ENCODE data around the gene ADH4.
"Not testable (repeated sequence)": the region's sequence is repeated elsewhere in the genome, so short reads cannot be mapped to it uniquely, and the experiment has no call there.

Gene ADH4

GRCh38 chr4:99088023-99088449 lies 56.1 kb downstream of the ADH4 start:
- peak; percentile 47 for ATAC-seq (ENCODE audit: low read depth)
- H3K4me1 ChIP-seq (ENCODE audit: insufficient read depth, poor library complexity, severe bottlenecking): peaks cover 25% of the 10 kb centered on the region
- H3K36me3 ChIP-seq (ENCODE audit: low read depth): peaks cover 31% of the 10 kb centered on the region
- peak overlapping the region; percentile 48 for H3K4me3 ChIP-seq (ENCODE audit: severe bottlenecking)
- TF ChIP-seq, protein P1, sequence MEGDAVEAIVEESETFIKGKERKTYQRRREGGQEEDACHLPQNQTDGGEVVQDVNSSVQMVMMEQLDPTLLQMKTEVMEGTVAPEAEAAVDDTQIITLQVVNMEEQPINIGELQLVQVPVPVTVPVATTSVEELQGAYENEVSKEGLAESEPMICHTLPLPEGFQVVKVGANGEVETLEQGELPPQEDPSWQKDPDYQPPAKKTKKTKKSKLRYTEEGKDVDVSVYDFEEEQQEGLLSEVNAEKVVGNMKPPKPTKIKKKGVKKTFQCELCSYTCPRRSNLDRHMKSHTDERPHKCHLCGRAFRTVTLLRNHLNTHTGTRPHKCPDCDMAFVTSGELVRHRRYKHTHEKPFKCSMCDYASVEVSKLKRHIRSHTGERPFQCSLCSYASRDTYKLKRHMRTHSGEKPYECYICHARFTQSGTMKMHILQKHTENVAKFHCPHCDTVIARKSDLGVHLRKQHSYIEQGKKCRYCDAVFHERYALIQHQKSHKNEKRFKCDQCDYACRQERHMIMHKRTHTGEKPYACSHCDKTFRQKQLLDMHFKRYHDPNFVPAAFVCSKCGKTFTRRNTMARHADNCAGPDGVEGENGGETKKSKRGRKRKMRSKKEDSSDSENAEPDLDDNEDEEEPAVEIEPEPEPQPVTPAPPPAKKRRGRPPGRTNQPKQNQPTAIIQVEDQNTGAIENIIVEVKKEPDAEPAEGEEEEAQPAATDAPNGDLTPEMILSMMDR (IDR thresholded peaks at IDR 0.05; ENCODE audit: poor library complexity, severe bottlenecking): no peak
- no peak for DNase-seq (ENCODE audit: low spot score)
- H3K9me3 ChIP-seq (ENCODE audit: severe bottlenecking): peaks cover 3% of the 10 kb centered on the region
- H3K27me3 ChIP-seq (ENCODE audit: insufficient read depth, poor library complexity, severe bottlenecking): no peaks in the 10 kb centered on the region
- peak overlapping the region; percentile 78 for H3K27ac ChIP-seq (ENCODE audit: poor library complexity, severe bottlenecking)

DNA sequence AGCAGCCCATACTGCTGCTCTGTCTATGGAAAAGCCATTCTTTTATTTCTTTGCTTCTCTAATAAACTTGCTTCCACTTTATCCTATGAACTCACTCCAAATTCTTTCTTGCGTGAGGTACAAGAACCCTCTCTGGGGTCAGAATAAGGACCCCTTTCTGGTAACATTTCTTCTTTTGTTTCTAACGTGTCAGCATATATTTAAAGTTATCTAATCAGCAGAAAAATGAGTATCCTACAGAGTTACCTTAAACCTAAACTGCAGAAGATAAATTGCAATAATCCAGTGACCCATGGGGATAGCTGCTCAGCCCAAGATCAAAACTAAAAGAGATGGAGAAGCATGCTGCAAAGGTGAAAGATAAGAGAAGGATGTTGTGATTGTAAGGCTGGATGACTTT lies 59.5 kb downstream of the ADH4 start:
- DNase-seq (ENCODE audit: low spot score) (no peak), ATAC-seq (ENCODE audit: low read depth) (no peak)
- H3K36me3 ChIP-seq (ENCODE audit: low read depth): peaks cover 66% of the 10 kb centered on the region
- no peaks in the 10 kb centered on the region for H3K4me1 ChIP-seq (ENCODE audit: insufficient read depth, poor library complexity, severe bottlenecking)
- H3K9me3 ChIP-seq (ENCODE audit: severe bottlenecking): no peaks in the 10 kb centered on the region
- H3K4me3 ChIP-seq (ENCODE audit: severe bottlenecking): no peak overlapping the region
- H3K27ac ChIP-seq (ENCODE audit: poor library complexity, severe bottlenecking): no peak overlapping the region
- H3K27me3 ChIP-seq (ENCODE audit: insufficient read depth, poor library complexity, severe bottlenecking): no peaks in the 10 kb centered on the region
- TF ChIP-seq, protein P1 (IDR thresholded peaks at IDR 0.05; ENCODE audit: poor library complexity, severe bottlenecking): no peak

DNA sequence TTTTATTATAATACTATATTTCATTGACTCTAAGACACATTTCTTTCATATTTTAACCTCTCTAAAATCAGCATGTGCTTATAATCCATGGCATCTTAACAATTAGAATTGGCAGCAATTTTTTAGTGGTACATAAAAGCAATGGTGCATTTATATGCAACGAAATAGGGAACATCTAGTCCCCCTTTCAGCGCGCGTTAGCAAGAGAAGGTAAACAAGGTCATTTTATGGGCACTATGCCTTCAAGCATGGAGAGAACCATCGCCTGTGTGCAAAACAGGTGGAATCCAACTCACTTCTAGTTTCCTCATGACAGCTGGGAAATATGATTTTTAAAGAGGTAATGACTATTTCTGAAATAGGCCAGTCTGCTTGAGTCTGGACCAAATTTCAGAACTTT lies 61.9 kb downstream of the ADH4 start:
- no peak for ATAC-seq (ENCODE audit: low read depth)
- Histone ChIP-seq H3K9me3 (ENCODE audit: severe bottlenecking) (no peaks in the 10 kb centered on the region), H3K4me1 (ENCODE audit: insufficient read depth, poor library complexity, severe bottlenecking) (no peaks in the 10 kb centered on the region), H3K36me3 (ENCODE audit: low read depth) (peaks cover 90% of the 10 kb centered on the region), H3K27ac (ENCODE audit: poor library complexity, severe bottlenecking) (no peak overlapping the region), H3K27me3 (ENCODE audit: insufficient read depth, poor library complexity, severe bottlenecking) (no peaks in the 10 kb centered on the region), H3K4me3 (ENCODE audit: severe bottlenecking) (no peak overlapping the region)
- no peak for DNase-seq (ENCODE audit: low spot score)
- TF ChIP-seq, protein P1 (IDR thresholded peaks at IDR 0.05; ENCODE audit: poor library complexity, severe bottlenecking): no peak

DNA sequence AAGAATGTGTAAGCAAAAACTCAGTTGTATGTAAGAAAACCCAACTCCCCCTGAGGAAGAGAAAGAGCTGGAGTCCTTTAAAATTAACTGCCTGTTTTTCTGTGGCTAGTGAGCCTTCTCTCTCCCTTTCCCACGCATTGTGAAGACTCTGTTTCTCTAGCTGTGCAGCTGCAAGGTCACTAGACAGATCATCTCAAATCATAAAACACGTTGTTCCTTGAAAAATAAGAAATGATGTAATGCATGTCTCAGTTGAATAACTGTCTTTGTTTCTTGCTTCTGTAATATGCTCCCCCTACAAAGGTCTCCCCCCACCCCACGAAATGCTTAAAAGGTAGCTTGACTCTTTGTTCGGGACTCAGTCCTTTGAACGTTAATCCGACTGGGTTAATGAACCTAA lies 63.2 kb downstream of the ADH4 start:
- not testable (repeated sequence) for DNase-seq (ENCODE audit: low spot score); H3K27me3 ChIP-seq (ENCODE audit: insufficient read depth, poor library complexity, severe bottlenecking); H3K27ac ChIP-seq (ENCODE audit: poor library complexity, severe bottlenecking); H3K4me3 ChIP-seq (ENCODE audit: severe bottlenecking); H3K9me3 ChIP-seq (ENCODE audit: severe bottlenecking); H3K4me1 ChIP-seq (ENCODE audit: insufficient read depth, poor library complexity, severe bottlenecking); ATAC-seq (ENCODE audit: low read depth)
- H3K36me3 ChIP-seq (ENCODE audit: low read depth): peaks cover 98% of the 10 kb centered on the region

DNA sequence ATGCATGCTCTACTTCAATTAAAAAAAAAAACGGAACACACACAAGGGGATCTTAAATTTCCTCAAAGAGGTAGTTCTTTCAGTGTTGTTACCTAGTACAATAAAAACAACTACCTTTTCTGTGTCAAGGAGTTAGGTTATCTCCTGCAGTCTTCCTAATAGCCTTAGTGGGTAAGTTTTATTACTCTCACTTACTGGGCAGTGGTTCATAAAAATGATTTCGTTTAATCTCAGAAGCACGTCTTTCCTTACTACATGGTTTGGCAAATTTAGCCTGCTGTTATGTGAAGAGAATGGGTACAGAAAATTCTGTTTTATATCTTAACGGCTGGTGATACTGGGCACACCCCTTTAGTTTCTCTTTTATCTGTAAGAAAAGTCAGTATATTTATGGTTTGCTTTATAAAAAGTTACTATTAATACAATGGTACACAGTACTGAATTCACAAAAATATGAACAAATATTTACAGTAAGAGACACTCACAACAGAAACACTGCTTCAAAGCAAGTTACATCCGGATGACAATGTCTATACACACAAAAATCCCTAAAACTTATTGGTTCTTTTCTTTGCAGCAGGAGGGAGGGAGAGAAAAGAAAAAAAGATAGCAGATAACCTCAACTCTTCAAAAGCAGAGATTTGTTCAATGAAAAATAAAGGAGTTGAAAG lies 64.3 kb downstream of the ADH4 start:
- TF ChIP-seq, protein P1 (IDR thresholded peaks at IDR 0.05; ENCODE audit: poor library complexity, severe bottlenecking): no peak
- Histone ChIP-seq H3K4me3 (ENCODE audit: severe bottlenecking) (no peak overlapping the region), H3K27ac (ENCODE audit: poor library complexity, severe bottlenecking) (no peak overlapping the region), H3K9me3 (ENCODE audit: severe bottlenecking) (no peaks in the 10 kb centered on the region), H3K4me1 (ENCODE audit: insufficient read depth, poor library complexity, severe bottlenecking) (no peaks in the 10 kb centered on the region), H3K27me3 (ENCODE audit: insufficient read depth, poor library complexity, severe bottlenecking) (no peaks in the 10 kb centered on the region), H3K36me3 (ENCODE audit: low read depth) (peaks cover 100% of the 10 kb centered on the region)
- DNase-seq (ENCODE audit: low spot score) (no peak), ATAC-seq (ENCODE audit: low read depth) (no peak)

Data from RWPE2 (cell line).